ENCODE data around the gene CALN1.

The CALN1 gene

DNA sequence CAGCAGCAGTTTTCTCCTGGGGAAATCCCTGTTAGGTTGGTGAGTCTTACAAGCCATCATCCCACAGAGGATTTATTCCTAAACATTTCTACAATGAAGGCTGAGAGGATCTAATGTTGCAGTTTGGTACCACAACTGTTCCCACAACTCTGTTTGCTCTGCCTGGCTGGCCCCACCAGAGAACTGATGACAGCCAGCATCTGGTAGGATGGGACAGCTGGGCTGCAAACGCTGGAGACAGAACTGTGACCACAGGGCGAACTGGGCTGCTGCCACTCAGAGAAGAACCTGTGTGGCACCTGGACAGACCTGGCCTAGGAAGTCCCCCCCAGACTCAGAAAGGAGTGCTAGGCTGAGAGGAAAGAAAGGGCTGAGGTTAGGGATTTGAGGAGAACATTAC, 94.8 kb downstream of the CALN1 start:
- no peak for ATAC-seq
- H3K36me3 Mint-ChIP-seq, result no peaks in the 10 kb centered on the region
- H3K4me3 Mint-ChIP-seq, result no peak overlapping the region
- H3K9me3 Mint-ChIP-seq, result peaks cover 3% of the 10 kb centered on the region
- no peak for DNase-seq (ENCODE audit: low spot score in 2 of 2)
- no peak overlapping the region for H3K27ac Mint-ChIP-seq
- no peaks in the 10 kb centered on the region for H3K4me1 Mint-ChIP-seq

DNA sequence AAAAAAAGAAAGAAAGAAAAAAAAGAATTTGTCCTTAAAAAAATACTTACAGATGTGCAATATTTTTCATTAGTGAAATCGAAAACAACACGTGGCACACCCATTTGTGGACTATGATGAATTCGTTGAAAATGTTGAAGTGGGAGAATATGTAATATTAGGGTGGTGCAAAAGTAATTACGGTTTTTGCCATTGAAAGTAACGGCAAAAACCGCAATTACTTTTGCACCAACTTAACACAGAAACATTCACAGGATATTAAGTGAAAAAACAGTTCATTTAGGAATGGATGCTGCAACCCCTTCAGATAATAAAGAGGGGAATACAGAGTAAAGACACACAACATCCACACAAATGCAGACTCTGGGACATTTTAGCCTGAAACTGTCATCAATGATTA, 96.0 kb downstream of the CALN1 start:
- no peak for ATAC-seq
- Mint-ChIP-seq H3K9me3 (peaks cover 5% of the 10 kb centered on the region), H3K4me3 (no peak overlapping the region), H3K27ac (no peak overlapping the region), H3K4me1 (no peaks in the 10 kb centered on the region), H3K36me3 (no peaks in the 10 kb centered on the region)
- no peak for DNase-seq (ENCODE audit: low spot score in 2 of 2)

DNA sequence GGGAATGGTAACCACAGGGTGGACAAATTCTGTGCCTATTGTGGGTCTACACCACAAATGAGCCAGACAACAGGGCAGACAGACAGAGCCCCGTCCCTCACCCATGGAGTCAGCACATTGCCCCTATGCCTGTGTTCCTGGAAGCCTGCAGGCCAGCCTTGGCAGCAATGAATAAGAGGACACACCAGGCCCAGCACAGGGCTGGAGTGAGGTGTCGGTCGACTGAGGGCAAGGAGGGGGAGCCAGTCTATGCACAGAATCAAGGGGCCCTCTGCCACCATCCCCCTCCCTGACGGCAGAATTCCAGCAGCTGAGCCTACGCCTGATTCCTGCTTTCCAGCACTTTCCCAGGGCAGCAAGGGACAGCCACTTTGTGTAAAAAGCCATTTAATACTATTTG, 98.2 kb downstream of the CALN1 start:
- Mint-ChIP-seq H3K4me3 (no peak overlapping the region), H3K4me1 (no peaks in the 10 kb centered on the region)

DNA sequence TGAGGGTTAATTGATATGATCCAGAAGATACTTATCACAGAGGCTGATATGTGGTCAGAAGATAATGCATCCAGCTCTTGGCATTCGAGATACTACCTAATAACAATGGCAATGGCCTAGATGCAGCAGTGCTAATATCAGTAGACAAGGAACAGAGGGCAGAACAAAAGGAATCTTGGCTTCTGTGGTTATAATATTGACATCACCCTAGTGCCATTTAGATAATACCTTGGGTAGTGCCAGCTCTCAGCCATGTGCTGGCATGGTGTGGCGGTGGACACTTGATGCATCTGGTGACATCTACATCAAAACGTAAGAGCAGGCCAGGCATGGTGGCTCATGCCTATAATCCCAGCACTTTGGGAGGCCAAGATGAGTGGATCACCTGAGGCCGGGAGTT, 101.8 kb downstream of the CALN1 start:
- DNase-seq (ENCODE audit: low spot score in 2 of 2) (no peak), ATAC-seq (no peak)
- Mint-ChIP-seq H3K4me1 (no peaks in the 10 kb centered on the region), H3K4me3 (no peak overlapping the region), H3K9me3 (peaks cover 7% of the 10 kb centered on the region), H3K36me3 (no peaks in the 10 kb centered on the region), H3K27ac (no peak overlapping the region)

More for the DNA sequence above, 98.2 kb downstream of the CALN1 start:
- no peak for DNase-seq (ENCODE audit: low spot score in 2 of 2)
- Mint-ChIP-seq H3K36me3 (no peaks in the 10 kb centered on the region), H3K27ac (no peak overlapping the region), H3K9me3 (peaks cover 8% of the 10 kb centered on the region)
- no peak for ATAC-seq

DNA sequence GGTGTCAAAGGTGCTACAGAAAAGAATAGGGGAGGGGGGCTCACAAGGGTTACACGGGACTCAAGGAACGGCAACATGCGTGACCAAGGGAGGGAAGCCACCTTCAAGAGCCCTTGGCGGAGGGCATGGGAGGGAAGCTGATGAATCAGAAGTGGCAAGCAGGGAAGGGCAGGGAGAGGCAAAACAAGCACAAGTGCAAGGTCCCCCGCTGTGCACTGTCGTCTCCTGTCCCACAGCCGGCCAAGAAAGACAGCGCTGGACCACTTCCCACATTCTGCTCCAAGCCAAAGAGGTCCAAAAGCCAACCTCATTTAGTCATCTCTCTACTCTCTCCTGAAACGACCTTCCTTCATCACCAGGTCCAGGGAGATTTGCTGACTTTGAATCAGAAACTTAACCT, 102.7 kb downstream of the CALN1 start:
- DNase-seq (ENCODE audit: low spot score in 2 of 2) (no peak), ATAC-seq (no peak)
- Mint-ChIP-seq H3K27ac (no peak overlapping the region), H3K4me1 (no peaks in the 10 kb centered on the region), H3K9me3 (peaks cover 7% of the 10 kb centered on the region), H3K4me3 (no peak overlapping the region), H3K36me3 (no peaks in the 10 kb centered on the region)

DNA sequence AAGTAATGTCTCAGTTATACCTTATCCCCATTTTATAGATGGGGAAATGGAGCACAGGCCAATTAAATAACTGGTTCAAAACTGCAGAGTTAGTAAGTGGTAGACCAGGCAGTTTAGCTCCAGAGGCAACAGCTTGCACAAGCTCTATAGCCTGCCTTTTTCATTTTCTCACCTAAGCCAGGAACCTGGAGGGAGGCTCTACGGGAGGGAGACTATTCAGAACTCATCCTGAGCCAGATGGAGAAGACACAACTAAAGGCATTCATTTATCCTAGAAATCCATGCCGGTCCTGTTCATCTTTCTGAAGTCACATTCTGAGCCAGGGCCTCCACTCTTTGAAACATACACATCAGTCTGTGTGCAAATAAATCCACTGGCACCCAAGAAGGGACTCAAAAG, 103.2 kb downstream of the CALN1 start:
- H3K4me3 Mint-ChIP-seq, result no peak overlapping the region
- H3K9me3 Mint-ChIP-seq, result peaks cover 7% of the 10 kb centered on the region
- no peak for ATAC-seq
- H3K27ac Mint-ChIP-seq, result no peak overlapping the region
- no peaks in the 10 kb centered on the region for H3K36me3 Mint-ChIP-seq
- H3K4me1 Mint-ChIP-seq, result no peaks in the 10 kb centered on the region
- DNase-seq (ENCODE audit: low spot score in 2 of 2), result no peak

DNA sequence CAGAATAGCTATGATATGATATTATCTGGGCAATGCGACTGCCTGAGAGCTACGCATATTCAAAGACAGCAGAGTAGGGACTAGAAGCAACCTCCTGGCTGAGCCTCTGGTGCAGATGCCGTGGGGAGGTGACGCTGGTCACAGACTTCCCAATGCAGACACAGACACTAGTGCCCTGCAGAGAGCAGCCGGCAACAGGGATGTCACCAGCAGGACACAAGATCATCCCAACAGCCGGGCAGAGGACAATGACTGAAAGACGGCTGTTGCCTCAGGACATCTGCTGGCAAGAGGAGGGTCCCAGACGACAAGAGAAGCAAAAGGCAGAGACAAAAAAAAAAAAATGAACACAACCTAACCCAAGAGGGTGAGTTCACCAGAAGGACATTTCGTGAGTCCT, 104.6 kb downstream of the CALN1 start:
- Mint-ChIP-seq H3K4me1 (no peaks in the 10 kb centered on the region), H3K4me3 (no peak overlapping the region), H3K9me3 (peaks cover 7% of the 10 kb centered on the region), H3K36me3 (no peaks in the 10 kb centered on the region), H3K27ac (no peak overlapping the region)
- ATAC-seq, result no peak
- no peak for DNase-seq (ENCODE audit: low spot score in 2 of 2)

DNA sequence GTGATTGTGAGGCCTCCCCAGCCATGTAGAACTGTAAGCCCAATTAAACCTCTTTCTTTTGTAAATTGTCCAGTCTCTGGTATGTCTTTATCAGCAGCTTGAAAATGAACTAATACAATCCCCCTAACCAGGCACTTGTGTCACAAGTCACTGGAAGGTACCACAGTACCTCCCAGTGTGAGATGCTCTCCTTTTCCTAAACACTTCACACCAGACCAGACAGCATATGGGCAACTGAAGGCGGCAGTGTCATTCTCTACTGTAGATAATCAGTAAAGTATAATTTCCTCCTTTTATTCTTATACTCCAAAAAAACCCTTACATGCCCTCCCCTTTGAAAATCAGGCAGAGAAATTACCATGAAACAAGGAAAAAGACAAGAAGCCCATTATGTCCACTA, 113.2 kb downstream of the CALN1 start:
- Mint-ChIP-seq H3K9me3 (no peaks in the 10 kb centered on the region), H3K4me3 (no peak overlapping the region)
- ATAC-seq, result no peak

DNA sequence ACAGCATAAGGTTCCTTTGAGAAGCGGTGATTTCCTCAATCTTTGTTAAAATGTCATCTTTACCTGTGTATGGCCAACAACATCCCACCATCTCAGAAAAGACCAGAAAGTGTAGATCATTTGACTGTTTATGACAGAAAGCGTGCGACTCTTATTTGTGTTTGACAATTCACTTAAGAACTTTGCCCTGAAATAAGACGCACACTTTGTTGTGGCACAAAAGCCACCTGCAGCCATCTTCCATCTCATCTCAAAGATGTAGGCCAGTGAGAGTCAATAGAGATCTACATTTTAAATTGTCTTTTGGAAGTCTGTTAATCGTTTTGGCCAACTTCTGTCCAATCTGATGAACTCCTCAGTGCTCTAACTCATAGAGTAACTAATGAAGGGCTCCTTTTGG, 114.0 kb downstream of the CALN1 start:
- no peaks in the 10 kb centered on the region for H3K9me3 Mint-ChIP-seq
- H3K27ac Mint-ChIP-seq, result no peak overlapping the region
- ATAC-seq, result no peak

More for the DNA sequence above, 113.2 kb downstream of the CALN1 start:
- H3K27ac Mint-ChIP-seq, result no peak overlapping the region
- DNase-seq (ENCODE audit: low spot score in 2 of 2), result no peak
- no peaks in the 10 kb centered on the region for H3K4me1 Mint-ChIP-seq
- H3K36me3 Mint-ChIP-seq, result no peaks in the 10 kb centered on the region

DNA sequence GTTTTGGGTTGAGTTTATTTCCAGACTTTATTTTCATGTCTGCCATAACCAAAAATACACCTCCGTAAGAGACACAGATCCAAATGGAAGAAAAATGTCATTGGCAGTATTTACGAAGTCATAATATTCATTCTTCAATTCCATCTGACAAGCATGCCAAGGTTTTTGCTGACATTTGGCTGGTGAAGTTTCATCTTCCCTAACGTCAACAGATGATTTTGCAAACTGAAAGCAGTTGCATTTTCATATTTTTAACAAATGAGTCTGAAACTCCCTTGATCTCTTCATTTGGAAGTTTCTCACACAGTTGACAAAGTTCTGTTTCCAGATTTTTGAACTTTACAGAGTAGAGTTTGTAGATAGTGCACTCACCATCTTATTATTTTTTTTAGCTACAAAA, 114.5 kb downstream of the CALN1 start:
- Mint-ChIP-seq H3K4me3 (no peak overlapping the region), H3K27ac (no peak overlapping the region), H3K4me1 (no peaks in the 10 kb centered on the region), H3K9me3 (no peaks in the 10 kb centered on the region), H3K36me3 (no peaks in the 10 kb centered on the region)
- DNase-seq (ENCODE audit: low spot score in 2 of 2) (no peak), ATAC-seq (no peak)

More for the DNA sequence above, 114.0 kb downstream of the CALN1 start:
- Mint-ChIP-seq H3K36me3 (no peaks in the 10 kb centered on the region), H3K4me1 (no peaks in the 10 kb centered on the region), H3K4me3 (no peak overlapping the region)
- DNase-seq (ENCODE audit: low spot score in 2 of 2), result no peak

DNA sequence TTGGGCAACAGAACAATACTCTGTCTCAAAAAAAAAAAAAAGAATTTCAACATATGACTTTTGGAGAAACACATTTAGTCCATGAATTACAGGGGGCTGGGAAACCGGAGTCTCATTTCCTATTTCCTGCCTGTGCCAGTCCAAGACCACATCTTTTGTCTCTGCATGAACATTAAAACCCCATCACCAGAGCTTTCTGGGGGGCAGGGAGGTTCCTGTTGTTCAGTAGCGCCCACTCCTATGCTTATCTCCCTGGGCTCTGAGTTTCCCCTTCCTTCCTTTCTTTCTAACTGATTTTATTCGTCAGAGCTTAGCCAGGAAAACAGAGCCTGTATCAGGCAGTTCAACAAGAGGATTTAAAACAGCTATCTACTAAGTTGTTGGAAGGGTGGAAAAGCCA, 119.3 kb downstream of the CALN1 start:
- ATAC-seq (no peak), DNase-seq (ENCODE audit: low spot score in 2 of 2) (no peak)
- H3K36me3 Mint-ChIP-seq, result no peaks in the 10 kb centered on the region
- H3K27ac Mint-ChIP-seq, result no peak overlapping the region
- H3K4me3 Mint-ChIP-seq, result no peak overlapping the region
- no peaks in the 10 kb centered on the region for H3K4me1 Mint-ChIP-seq
- peaks cover 3% of the 10 kb centered on the region for H3K9me3 Mint-ChIP-seq

DNA sequence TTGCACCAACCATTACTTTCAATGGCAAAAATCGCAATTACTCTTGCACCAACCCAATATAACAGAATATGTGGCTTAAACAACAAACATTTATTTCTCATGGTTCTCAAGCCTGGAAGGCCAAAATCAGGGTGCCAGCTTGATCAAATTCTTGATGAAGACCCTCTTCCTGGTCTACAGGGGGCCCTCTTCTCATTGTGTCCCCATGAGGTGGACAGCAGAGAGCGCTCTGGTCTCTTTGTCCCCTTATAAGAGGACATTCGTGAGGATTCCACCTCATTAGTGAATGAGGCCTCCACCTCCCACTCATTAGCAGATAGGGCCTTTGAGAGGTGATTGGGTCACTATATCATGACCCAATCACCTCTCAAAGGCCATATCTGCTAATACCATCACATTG, 120.0 kb downstream of the CALN1 start:
- DNase-seq (ENCODE audit: low spot score in 2 of 2) (no peak), ATAC-seq (no peak)
- H3K27ac Mint-ChIP-seq, result no peak overlapping the region
- no peaks in the 10 kb centered on the region for H3K36me3 Mint-ChIP-seq
- no peaks in the 10 kb centered on the region for H3K4me1 Mint-ChIP-seq
- no peak overlapping the region for H3K4me3 Mint-ChIP-seq
- peaks cover 3% of the 10 kb centered on the region for H3K9me3 Mint-ChIP-seq

DNA sequence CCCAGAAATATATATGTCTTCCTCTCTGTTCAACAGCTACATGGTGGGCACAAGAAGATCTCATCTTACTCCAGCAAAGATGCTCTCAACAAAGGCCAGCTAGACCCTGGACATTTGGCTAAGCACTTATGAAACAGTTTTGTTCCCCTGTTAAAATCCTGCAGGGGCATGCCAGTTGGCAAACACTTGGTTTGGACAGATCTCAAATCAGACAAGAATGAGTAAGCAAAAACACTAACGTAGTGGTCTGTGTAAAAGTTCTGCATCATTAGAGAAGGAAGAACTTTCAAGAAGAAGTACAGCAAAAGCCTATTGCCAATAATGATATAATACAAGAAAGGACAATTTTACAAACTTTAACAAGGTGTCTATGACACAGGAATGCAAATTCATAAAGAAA, 125.6 kb downstream of the CALN1 start:
- peaks cover 6% of the 10 kb centered on the region for H3K9me3 Mint-ChIP-seq
- no peak for DNase-seq (ENCODE audit: low spot score in 2 of 2)
- no peak overlapping the region for H3K27ac Mint-ChIP-seq
- ATAC-seq, result no peak
- H3K36me3 Mint-ChIP-seq, result no peaks in the 10 kb centered on the region
- no peaks in the 10 kb centered on the region for H3K4me1 Mint-ChIP-seq
- H3K4me3 Mint-ChIP-seq, result no peak overlapping the region

DNA sequence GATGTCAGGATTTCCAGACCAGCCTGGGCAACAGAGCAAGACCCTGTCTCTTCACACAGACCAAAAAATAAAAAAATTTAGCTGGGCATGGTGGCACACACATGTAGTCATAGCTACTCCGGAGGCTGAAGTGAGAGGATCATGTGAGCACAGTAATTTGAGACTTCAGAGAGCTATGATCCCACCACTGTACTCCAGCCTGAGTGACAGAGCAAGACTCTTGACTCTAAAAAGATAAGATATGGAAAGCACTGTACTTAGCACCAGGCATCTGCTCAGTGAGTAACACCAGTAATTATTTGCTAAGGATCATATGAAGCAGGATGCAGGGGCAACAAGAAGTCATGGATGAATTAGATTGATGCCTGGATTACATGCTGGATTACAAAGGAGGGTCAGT, 128.8 kb downstream of the CALN1 start:
- no peak overlapping the region for H3K4me3 Mint-ChIP-seq

DNA sequence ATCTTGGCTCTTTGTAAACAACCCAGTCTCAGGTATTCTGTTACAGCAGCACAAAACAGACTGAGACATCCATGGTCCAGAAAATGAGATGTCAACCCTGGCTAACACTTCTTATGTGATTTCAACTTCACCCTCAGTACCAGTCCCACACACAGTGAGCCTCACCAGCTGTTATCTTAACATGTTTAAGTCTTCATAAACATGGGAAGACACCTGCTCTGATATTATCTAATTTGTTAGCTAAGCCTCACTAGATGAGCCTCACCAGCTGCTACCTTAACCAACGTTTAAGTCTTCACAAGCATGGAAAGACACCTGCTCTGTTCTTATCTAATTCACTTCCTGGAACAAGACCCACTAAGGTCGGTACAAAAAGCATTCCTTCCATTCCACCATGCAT, 130.8 kb downstream of the CALN1 start:
- ATAC-seq, result no peak
- H3K9me3 Mint-ChIP-seq, result peaks cover 16% of the 10 kb centered on the region
- H3K4me1 Mint-ChIP-seq, result no peaks in the 10 kb centered on the region
- no peak for DNase-seq (ENCODE audit: low spot score in 2 of 2)
- no peaks in the 10 kb centered on the region for H3K36me3 Mint-ChIP-seq
- no peak overlapping the region for H3K27ac Mint-ChIP-seq
- no peak overlapping the region for H3K4me3 Mint-ChIP-seq

More for the DNA sequence above, 128.8 kb downstream of the CALN1 start:
- Mint-ChIP-seq H3K27ac (no peak overlapping the region), H3K9me3 (peaks cover 12% of the 10 kb centered on the region), H3K4me1 (no peaks in the 10 kb centered on the region), H3K36me3 (no peaks in the 10 kb centered on the region)
- ATAC-seq, result no peak
- DNase-seq (ENCODE audit: low spot score in 2 of 2), result no peak

DNA sequence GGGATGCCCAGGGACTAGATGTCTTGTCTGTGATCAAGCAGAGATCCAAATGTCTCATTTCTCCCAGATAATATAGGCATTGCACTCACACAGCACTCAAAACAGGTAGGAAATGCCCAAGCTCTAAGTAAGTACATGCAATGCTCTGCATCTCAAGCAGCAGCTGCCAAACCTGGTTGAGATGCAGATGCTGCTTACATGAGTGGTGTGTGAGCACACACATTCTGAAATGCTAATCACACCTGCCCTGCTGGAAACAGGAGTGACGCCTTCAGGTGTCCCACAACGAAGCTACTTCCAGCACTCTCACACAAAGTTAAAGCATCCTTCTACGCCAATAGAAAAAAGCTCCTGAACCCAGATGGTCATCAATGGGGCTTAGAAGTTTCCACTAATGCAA, 132.9 kb downstream of the CALN1 start:
- DNase-seq (ENCODE audit: low spot score in 2 of 2) (no peak), ATAC-seq (no peak)
- H3K27ac Mint-ChIP-seq, result no peak overlapping the region
- H3K9me3 Mint-ChIP-seq, result peaks cover 22% of the 10 kb centered on the region
- H3K36me3 Mint-ChIP-seq, result no peaks in the 10 kb centered on the region
- no peaks in the 10 kb centered on the region for H3K4me1 Mint-ChIP-seq
- H3K4me3 Mint-ChIP-seq, result no peak overlapping the region

DNA sequence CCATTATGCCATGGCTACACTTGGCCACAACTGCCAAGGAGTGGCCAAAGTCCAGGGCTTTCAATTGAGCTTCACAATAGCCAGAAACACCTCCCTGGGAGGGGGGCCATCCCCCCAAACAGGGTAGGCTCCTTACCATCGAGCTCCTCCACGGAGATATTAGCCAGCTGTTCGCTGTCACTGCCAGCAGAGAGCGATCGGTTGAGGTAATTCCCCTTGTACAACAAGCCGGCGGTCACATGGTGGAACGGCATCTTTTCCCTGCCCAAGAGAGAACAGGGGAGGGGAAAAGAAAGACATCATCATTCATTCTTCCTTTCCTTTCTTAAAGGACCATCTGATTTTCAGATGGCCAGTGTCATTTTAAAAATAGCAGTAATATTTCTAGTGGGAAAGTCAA, 133.6 kb downstream of the CALN1 start:
- Mint-ChIP-seq H3K4me1 (no peaks in the 10 kb centered on the region), H3K27ac (no peak overlapping the region), H3K4me3 (no peak overlapping the region), H3K9me3 (peaks cover 21% of the 10 kb centered on the region), H3K36me3 (no peaks in the 10 kb centered on the region)
- DNase-seq (ENCODE audit: low spot score in 2 of 2) (no peak), ATAC-seq (no peak)

Data from stimulated activated effector memory CD8-positive, alpha-beta T cell treated with anti-CD3 and anti-CD28 coated beads, Interleukin-12 subunit alpha, Interleukin-12 subunit beta, amount 100 ng/mL, for 72 hours (primary cell).